ENCODE data around the gene KLHL14.

DNA sequence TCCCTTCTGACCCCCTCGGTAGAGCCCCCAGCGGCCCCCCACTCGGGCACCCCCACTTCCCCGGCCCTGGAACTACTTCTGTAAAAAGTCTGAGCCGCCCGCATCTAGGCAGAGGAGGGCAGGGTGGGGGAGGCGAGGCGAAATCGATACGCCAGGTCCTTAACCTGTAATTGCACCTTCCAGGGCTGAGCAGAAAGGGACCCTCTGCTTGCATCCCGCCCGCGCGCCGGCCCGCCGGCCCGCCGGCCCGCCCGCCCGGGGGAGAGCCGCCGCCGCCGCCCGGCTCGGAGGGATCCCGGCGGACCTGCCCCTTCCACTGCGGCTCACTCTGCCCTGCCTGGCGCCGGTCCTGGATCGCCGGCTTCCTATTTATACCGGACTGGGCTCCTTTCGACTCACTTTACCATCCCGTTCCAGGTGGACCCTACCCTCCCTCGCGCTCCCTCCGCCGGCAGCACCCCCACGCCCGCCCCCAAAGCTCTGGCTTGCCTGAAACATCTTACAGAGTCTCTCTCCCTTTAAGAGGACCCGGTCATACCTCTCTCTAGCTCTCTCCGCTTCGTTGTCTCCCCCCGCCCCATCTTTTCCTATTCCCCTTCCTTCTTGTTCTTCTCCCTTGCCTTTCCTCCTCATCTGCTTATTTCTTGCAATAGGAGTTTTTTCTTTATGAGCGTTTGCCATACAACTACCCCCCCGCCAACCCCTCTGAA, 797 bp downstream of the KLHL14 start:
- no peak for TF ChIP-seq CTCF (conservative IDR thresholded peaks at IDR 0.05 in 1 of 2, IDR thresholded peaks at IDR 0.05 in 1 of 2; ENCODE audit: extremely low read depth in 1 of 2, insufficient read depth in 1 of 2, low read depth in 1 of 2, low read length in 2 of 2)
- no peak for TF ChIP-seq EZH2 (IDR thresholded peaks at IDR 0.05; ENCODE audit: borderline replicate concordance, low read length)

All from mammary epithelial cell (primary cell).